GM12878 (cell line): ENCODE measurements around the gene MOK. TPM values are rescaled to one million over a fixed set of nuclear protein-coding genes. Genes with fewer than 3 reads are reported as not detected.

Source experiments
- ATAC-seq: fragments of 200-7000 bp; cut with Tn5 transposase; 3 replicates; pipeline ENCODE4 v1.9.1; 2020; ENCODE audit warnings: mild to moderate bottlenecking, moderate library complexity
- BruUV-seq: library from RNA; stranded (reverse); fragments of 400-500 nt; replicated peaks from 2 replicates; lab custom pipeline; 2021; lab: Mats Ljungman, UMichigan
- CTCF ChIA-PET: fragments of 300-600 bp; sonication (Branson Sonifier 250); formaldehyde crosslinking; extraction: SDS; loops from one replicate; lab custom pipeline; 2021; ENCODE audit warnings: inconsistent platforms; lab: Yijun Ruan, JAX
- POLR2A ChIA-PET: fragments of 350-600 bp; formaldehyde crosslinking; extraction: SDS; loops from one replicate; lab custom pipeline; 2021; ENCODE audit warnings: inconsistent platforms; lab: Charles Lee
- RAD21 ChIA-PET: fragments of 300-600 bp; sonication (Branson Sonifier 250); formaldehyde crosslinking; loops from one replicate; lab custom pipeline; 2023; ENCODE audit warnings: antibody characterized with exemption; ENCODE audit not compliant: unreplicated experiment; lab: Charles Lee
- SMC1A ChIA-PET: fragments of 300-600 bp; sonication (Branson Sonifier 250); formaldehyde crosslinking; loops from one replicate; lab custom pipeline; 2023; ENCODE audit not compliant: unreplicated experiment, uncharacterized antibody; lab: Charles Lee
- DNase-seq: peaks from one replicate; pipeline ENCODE4 v3.0.0-alpha.2; 2011; ENCODE audit warnings: low read depth, low spot score
- FAIRE-seq: peaks from 3 replicates; lab custom pipeline; 2011; peaks lifted over from hg19 to GRCh38; lab: Jason Lieb, UNC
- H2AFZ ChIP-seq: 2 replicates; pipeline ENCODE4 v1.6.0; 2011; ENCODE audit warnings: low read depth, low read length, control low read depth; ENCODE audit not compliant: control insufficient read depth
- H3K27ac ChIP-seq: 2 replicates; pipeline ENCODE4 v1.5.1; 2011; ENCODE audit warnings: control low read depth; ENCODE audit not compliant: control insufficient read depth, insufficient read depth
- H3K27me3 ChIP-seq, 2 experiments: replicated peaks in 1 of 2; 2 replicates each; pipeline versions ENCODE4 v1.6.0 to v1.6.1; 2011; ENCODE audit warnings: low read length in 1 of 2; ENCODE audit not compliant: control insufficient read depth in 2 of 2, insufficient read depth in 2 of 2
- H3K36me3 ChIP-seq, 2 experiments: 2 replicates each; pipeline ENCODE4 v1.5.1; 2011; ENCODE audit warnings: low read length in 1 of 2; ENCODE audit not compliant: control insufficient read depth in 2 of 2, insufficient read depth in 2 of 2
- H3K4me1 ChIP-seq: 2 replicates; pipeline ENCODE4 v1.6.1; 2011; ENCODE audit warnings: mild to moderate bottlenecking, low read length, moderate library complexity, mixed read lengths; ENCODE audit not compliant: control insufficient read depth, insufficient read depth
- H3K4me2 ChIP-seq: 2 replicates; pipeline ENCODE4 v1.6.0; 2011; ENCODE audit warnings: control low read depth; ENCODE audit not compliant: control insufficient read depth, insufficient read depth
- H3K4me3 ChIP-seq: fragments of 200-600 bp; sonication (generic); 2 replicates; pipeline ENCODE4 v1.5.1; 2016
- H3K79me2 ChIP-seq: 2 replicates; pipeline ENCODE4 v1.6.0; 2011; ENCODE audit warnings: low read length; ENCODE audit not compliant: control insufficient read depth, insufficient read depth
- H3K9ac ChIP-seq: 2 replicates; pipeline ENCODE4 v1.8.0; 2011; ENCODE audit warnings: low read length, control low read depth, mixed read lengths; ENCODE audit not compliant: control insufficient read depth, insufficient read depth
- H3K9me3 ChIP-seq: replicated peaks from 3 replicates; pipeline ENCODE4 v1.5.1; 2011; ENCODE audit warnings: mild to moderate bottlenecking, low read length; ENCODE audit not compliant: control insufficient read depth, insufficient read depth
- H4K20me1 ChIP-seq: 2 replicates; pipeline ENCODE4 v1.6.0; 2011; ENCODE audit not compliant: control insufficient read depth, insufficient read depth
- BACH1 ChIP-seq: fragments of 450-650 bp; IDR thresholded peaks from 2 replicates; pipeline ENCODE4 v1.6.1; 2017; ENCODE audit warnings: mild to moderate bottlenecking, borderline replicate concordance
- EP300 ChIP-seq, 2 experiments: fragments of 150-350 bp in 1 of 2; IDR thresholded peaks; 2 replicates each; pipeline ENCODE4 v1.6.1; 2011 to 2012; ENCODE audit warnings: low read depth in 2 of 2, low read length in 2 of 2, borderline replicate concordance in 1 of 2, improper control_type of control experiment in 1 of 2, inconsistent platforms in 1 of 2; ENCODE audit not compliant: control insufficient read depth in 1 of 2
- EZH2 ChIP-seq: IDR thresholded peaks from 2 replicates; pipeline ENCODE4 v1.6.1; 2012; ENCODE audit warnings: low read depth, mild to moderate bottlenecking, control low read depth, inconsistent platforms, low read length, borderline replicate concordance; ENCODE audit not compliant: control insufficient read depth
- IKZF2 ChIP-seq, 2 experiments: fragments of 450-650 bp; IDR thresholded peaks; 2 replicates each; pipeline ENCODE4 v1.6.1; 2017; ENCODE audit warnings: mild to moderate bottlenecking in 2 of 2, moderate library complexity in 2 of 2
- MTA2 ChIP-seq: fragments of 450-650 bp; IDR thresholded peaks from 2 replicates; pipeline ENCODE4 v1.6.1; 2016; ENCODE audit warnings: low read depth, mild to moderate bottlenecking, moderate library complexity
- RB1 ChIP-seq: fragments of 450-650 bp; formaldehyde crosslinking; IDR thresholded peaks from 2 replicates; pipeline ENCODE4 v1.6.1; 2017; ENCODE audit warnings: mild to moderate bottlenecking, borderline replicate concordance
- YBX1 ChIP-seq: fragments of 450-650 bp; IDR thresholded peaks from 2 replicates; pipeline ENCODE4 v1.6.1; 2016; ENCODE audit warnings: antibody characterized with exemption
- ZBTB33 ChIP-seq: fragments of 450-650 bp; IDR thresholded peaks from 2 replicates; pipeline ENCODE4 v1.6.1; 2017; ENCODE audit warnings: mild to moderate bottlenecking
- ZNF217 ChIP-seq: fragments of 450-650 bp; IDR thresholded peaks from 2 replicates; pipeline ENCODE4 v1.6.1; 2017; ENCODE audit warnings: antibody characterized with exemption, mild to moderate bottlenecking
- ZNF622 ChIP-seq: fragments of 450-650 bp; IDR thresholded peaks from 2 replicates; pipeline ENCODE4 v1.6.1; 2017; ENCODE audit warnings: mild to moderate bottlenecking, inconsistent platforms
- WGBS: methylation state at CpG from one replicate; pipeline ENCODE4 v1.1.6; 2016; ENCODE audit warnings: low lambda C conversion rate; ENCODE audit not compliant: insufficient replicate concordance, insufficient coverage; ENCODE audit errors: missing lambda C conversion rate; 5-methylcytosine and 5-hydroxymethylcytosine counted together
- in situ Hi-C: fragments of 300-500 bp; cut with MboI; formaldehyde crosslinking; loops from 9 replicates; pipeline ENCODE4 v1.14.3; 2018; ENCODE audit warnings: mixed read lengths
- intact Hi-C: fragments of 100-400 bp; cut with micrococcal nuclease; formaldehyde crosslinking; loops from one replicate; pipeline ENCODE4 v1.14.2; 2022; ENCODE audit not compliant: unreplicated experiment
- polyA plus RNA-seq, 11 experiments: library from polyadenylated mRNA; depleted of rRNA in 4 of 11; unstranded in 6 of 11; stranded (reverse) in 5 of 11; fragments of >200 nt; fragmentation: Nextera tagmentation in 4 of 11; fragmentation: Illumina TruSeq in 1 of 11; extraction: Ambion mirVana in 4 of 11; extraction: Trizol in 1 of 11; gene quantifications; 1 replicate in 1 of 11; 2 replicates in 10 of 11; pipeline versions ENCODE4 v1.2.1 to v1.2.3, GENCODE V29; 2011 to 2016; ENCODE audit warnings: inconsistent platforms in 2 of 11, missing spikeins in 2 of 11, low read depth in 1 of 11
- total RNA-seq, 4 experiments: library from RNA; depleted of rRNA in 3 of 4; stranded (reverse); fragments of >200 nt in 3 of 4; fragmentation: Illumina TruSeq in 1 of 4; extraction: Trizol in 1 of 4; gene quantifications; 2 replicates each; pipeline versions ENCODE4 v1.2.1 to v1.2.3, GENCODE V29; 2013 to 2021

The MOK gene
- total and polyA plus RNA-seq, 10 of the 15 experiments (the other 5 are each of a cell fraction or from before 2014, with no cell fraction given), result 0.10 to 3.0 (median 1.4) TPM

- Histone ChIP-seq H3K9ac (no peak overlapping the region), H3K4me1 (peaks cover under 1% of the 10 kb centered on the region; the same call in 1 of the 2 replicates), H3K27me3 (no peaks in the 10 kb centered on the region), H3K4me3 (no peak overlapping the region), H3K4me2 (no peak overlapping the region), H3K27ac (no peak overlapping the region), H3K36me3 (peaks cover 3 to 6% of the 10 kb centered on the region in 2 experiments; a peak in 3 of 4 replicates), H3K79me2 (no peaks in the 10 kb centered on the region), H2AFZ (no peak overlapping the region), H4K20me1 (no peaks in the 10 kb centered on the region), H3K9me3 (no peaks in the 10 kb centered on the region)
- DNase-seq (no peak), ATAC-seq (no peak), FAIRE-seq (no peak)
- ChIA-PET RAD21 (no interaction called here), SMC1A (no interaction called here), POLR2A (interaction anchor here (0.6 kb wide), 1 partner anchor 43 kb away, joined by 6 read pairs; no protein-coding TSS in a partner anchor), CTCF (no interaction called here)
- 91% methylated on average over 25 of the region's 25 CpGs for WGBS
- intact Hi-C loops (no loop called here), in situ Hi-C loops (no loop called here)
- BruUV-seq, result no TSS peak
- TF ChIP-seq EP300 (IDR thresholded peaks at IDR 0.05; ENCODE audit: borderline replicate concordance in 1 of 2, control insufficient read depth in 1 of 2, low read depth in 2 of 2, low read length in 2 of 2) (no peak), EZH2 (no peak), ZNF622 (no peak), RB1 (no peak), YBX1 (no peak), BACH1 (no peak), ZNF217 (no peak), ZBTB33 (no peak), MTA2 (no peak), IKZF2 (IDR thresholded peaks at IDR 0.05) (no peak)
Measured at GRCh38 chr14:102213984-102214658, 90.8 kb downstream of the MOK start.
